Progenitor cell of endocrine pancreas (in vitro differentiated cells): ENCODE results near the gene ADAM11. TPM values are rescaled to one million over a fixed set of nuclear protein-coding genes. Genes with fewer than 3 reads are reported as not detected.
A peak's percentile ranks its signal among the peaks of the same experiment; 100 is the strongest.

Source experiments
- DNase-seq: peaks from one replicate; pipeline ENCODE4 v3.0.0; 2021; ENCODE audit warnings: low spot score; ENCODE audit not compliant: unreplicated experiment
- H3K27ac Mint-ChIP-seq: 2 replicates; pipeline ENCODE4 v1.8.0; 2021; ENCODE audit warnings: mild to moderate bottlenecking, moderate library complexity, mixed read lengths
- H3K27me3 Mint-ChIP-seq: 2 replicates; pipeline ENCODE4 v1.8.0; 2021; ENCODE audit warnings: mixed read lengths
- H3K36me3 Mint-ChIP-seq: 2 replicates; pipeline ENCODE4 v1.8.0; 2022; ENCODE audit warnings: mixed read lengths; ENCODE audit not compliant: insufficient read depth
- H3K4me1 Mint-ChIP-seq: 2 replicates; pipeline ENCODE4 v1.8.0; 2021; ENCODE audit warnings: low read depth, mixed read lengths
- H3K4me3 Mint-ChIP-seq: 2 replicates; pipeline ENCODE4 v1.8.0; 2021; ENCODE audit warnings: low read depth, mild to moderate bottlenecking, moderate library complexity, mixed read lengths
- H3K9me3 Mint-ChIP-seq: 2 replicates; pipeline ENCODE4 v1.8.0; 2021; ENCODE audit warnings: low read depth, mixed read lengths
- total RNA-seq: library from RNA; stranded (reverse); gene quantifications from 2 replicates; pipeline ENCODE4 v1.2.1, GENCODE V29; 2021
- TF ChIP-seq, protein P1 (sequence below): fragments of 200-600 bp; sonication (generic); IDR thresholded peaks from one replicate; pipeline ENCODE4 v1.5.0; 2021; ENCODE audit warnings: antibody characterized with exemption, mild to moderate bottlenecking; ENCODE audit not compliant: unreplicated experiment

ADAM11 gene
- total RNA-seq, 1 donor from 2014 or later: 1.4 TPM

DNA sequence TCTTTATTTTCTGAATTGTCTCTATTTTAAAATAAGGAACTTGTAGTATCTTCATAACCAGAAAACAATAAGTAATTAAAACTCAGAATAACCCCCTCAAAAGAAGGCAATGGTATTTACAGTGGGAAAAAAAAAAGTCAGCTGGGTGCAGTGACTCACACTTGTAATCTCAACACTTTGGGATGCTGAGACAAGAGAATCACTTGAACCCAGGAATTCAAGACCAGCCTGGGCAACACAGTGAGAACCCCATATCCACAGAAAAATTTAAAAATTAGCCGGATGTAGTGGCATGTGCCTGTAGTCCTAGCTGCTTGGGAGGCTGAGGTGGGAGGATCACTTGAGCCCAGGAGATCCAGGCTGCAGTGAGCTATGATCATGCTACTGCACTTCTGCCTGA lies 33.5 kb downstream of the ADAM11 start:
- no peaks in the 10 kb centered on the region for H3K9me3 Mint-ChIP-seq
- H3K36me3 Mint-ChIP-seq: no peaks in the 10 kb centered on the region
- TF ChIP-seq, protein P1, sequence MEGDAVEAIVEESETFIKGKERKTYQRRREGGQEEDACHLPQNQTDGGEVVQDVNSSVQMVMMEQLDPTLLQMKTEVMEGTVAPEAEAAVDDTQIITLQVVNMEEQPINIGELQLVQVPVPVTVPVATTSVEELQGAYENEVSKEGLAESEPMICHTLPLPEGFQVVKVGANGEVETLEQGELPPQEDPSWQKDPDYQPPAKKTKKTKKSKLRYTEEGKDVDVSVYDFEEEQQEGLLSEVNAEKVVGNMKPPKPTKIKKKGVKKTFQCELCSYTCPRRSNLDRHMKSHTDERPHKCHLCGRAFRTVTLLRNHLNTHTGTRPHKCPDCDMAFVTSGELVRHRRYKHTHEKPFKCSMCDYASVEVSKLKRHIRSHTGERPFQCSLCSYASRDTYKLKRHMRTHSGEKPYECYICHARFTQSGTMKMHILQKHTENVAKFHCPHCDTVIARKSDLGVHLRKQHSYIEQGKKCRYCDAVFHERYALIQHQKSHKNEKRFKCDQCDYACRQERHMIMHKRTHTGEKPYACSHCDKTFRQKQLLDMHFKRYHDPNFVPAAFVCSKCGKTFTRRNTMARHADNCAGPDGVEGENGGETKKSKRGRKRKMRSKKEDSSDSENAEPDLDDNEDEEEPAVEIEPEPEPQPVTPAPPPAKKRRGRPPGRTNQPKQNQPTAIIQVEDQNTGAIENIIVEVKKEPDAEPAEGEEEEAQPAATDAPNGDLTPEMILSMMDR: no peak
- DNase-seq: no peak
- no peak overlapping the region for H3K4me3 Mint-ChIP-seq
- no peaks in the 10 kb centered on the region for H3K4me1 Mint-ChIP-seq
- no peak overlapping the region for H3K27ac Mint-ChIP-seq
- H3K27me3 Mint-ChIP-seq: peaks cover 1% of the 10 kb centered on the region

DNA sequence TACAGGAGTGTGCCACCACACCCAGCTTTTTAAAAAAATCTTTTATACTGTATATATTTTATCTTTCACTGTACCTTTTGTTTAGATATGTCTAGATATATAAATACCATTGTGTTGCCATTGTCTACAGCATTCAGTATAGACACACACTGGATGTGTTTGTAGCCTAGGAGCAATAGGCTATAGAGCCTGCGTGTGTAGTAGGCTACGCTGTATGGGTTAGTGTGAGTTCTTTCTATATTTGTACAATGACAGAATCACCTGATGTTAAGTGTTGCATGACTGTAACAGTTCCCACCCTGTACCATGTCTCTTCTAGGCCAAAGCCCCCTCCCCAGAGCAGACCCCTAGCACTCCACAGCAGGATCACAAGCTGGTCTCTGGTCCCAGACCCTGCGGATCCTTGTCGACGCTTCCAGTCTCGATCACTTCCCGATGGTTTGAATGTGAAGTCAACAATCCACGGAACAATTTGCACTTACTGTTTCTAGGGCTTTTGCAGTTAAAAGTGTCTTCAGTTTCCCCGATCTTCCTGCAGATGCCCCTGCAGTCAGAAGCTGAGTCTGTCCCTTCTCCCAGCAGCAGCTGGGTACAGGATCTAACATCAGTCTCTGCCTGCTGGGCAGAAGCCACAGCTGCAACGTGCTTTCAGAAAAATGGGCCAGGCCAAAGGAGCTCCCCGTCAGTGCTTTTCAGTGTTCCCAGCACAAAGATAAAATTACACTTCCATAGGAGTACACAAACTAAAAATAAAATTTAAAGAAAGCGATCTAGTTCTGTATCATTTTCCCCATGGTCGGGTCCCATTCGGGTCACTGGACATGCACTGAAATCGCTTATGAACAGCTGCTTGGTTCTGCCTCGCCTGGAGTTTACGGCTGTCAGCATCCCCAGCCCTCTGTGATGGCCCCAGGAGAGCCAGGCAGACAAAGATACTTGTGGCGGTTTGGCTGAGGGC lies 35.4 kb downstream of the ADAM11 start:
- DNase-seq: no peak
- H3K27me3 Mint-ChIP-seq: no peaks in the 10 kb centered on the region
- H3K4me1 Mint-ChIP-seq: no peaks in the 10 kb centered on the region
- H3K4me3 Mint-ChIP-seq: no peak overlapping the region
- peaks cover 1% of the 10 kb centered on the region for H3K36me3 Mint-ChIP-seq
- H3K9me3 Mint-ChIP-seq: no peaks in the 10 kb centered on the region
- H3K27ac Mint-ChIP-seq: no peak overlapping the region
- TF ChIP-seq, protein P1: no peak

DNA sequence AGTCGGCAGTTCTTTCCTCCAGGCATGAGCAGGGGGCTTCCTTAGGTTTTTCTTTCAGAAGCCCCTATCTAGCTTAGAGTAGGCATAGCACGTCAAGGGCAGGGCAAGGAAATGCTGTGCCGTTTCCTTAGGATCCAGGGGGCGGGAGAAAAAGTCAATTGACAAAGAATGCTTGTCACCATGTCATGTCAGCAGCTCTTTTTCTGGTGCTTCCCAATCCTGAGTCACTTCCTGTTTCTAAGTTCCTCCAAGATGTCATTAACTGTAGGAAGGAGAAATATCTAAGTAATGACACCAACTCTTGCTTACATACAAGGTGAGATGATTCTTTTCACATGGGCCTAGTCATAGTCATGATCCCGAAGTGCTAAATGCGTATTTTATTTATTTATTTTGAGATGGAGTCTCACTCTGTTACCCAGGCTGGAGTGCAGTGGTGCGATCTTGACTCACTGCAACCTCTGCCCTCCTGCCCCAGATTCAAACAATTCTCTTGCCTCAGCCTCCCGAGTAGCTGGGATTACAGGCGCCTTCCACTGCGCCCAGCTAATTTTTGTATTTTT lies 36.1 kb downstream of the ADAM11 start:
- Mint-ChIP-seq H3K4me3 (no peak overlapping the region), H3K4me1 (no peaks in the 10 kb centered on the region), H3K27ac (no peak overlapping the region), H3K27me3 (no peaks in the 10 kb centered on the region), H3K9me3 (no peaks in the 10 kb centered on the region), H3K36me3 (peaks cover 3% of the 10 kb centered on the region)
- TF ChIP-seq, protein P1: no peak
- no peak for DNase-seq

DNA sequence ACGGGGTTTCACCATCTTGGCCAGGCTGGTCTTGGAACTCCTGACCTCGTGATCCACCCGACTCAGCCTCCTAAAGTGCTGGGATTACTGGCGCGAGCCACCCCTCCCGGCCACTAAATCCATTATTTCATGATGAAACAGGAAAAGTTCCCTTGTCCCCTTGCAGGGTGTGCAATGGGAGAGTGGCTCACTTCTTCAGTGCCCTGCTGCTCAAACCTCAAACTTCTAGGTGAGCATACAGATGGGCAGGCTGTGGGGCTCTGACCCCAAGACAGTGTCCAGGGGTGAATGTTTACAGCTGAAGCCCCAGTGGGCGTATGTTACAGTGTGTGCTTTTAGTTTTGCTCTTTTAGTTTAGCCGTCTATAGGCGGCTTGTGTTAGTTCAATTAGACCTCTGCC lies 36.6 kb downstream of the ADAM11 start:
- no peaks in the 10 kb centered on the region for H3K9me3 Mint-ChIP-seq
- H3K4me1 Mint-ChIP-seq: no peaks in the 10 kb centered on the region
- TF ChIP-seq, protein P1: no peak
- no peaks in the 10 kb centered on the region for H3K27me3 Mint-ChIP-seq
- no peak for DNase-seq
- H3K27ac Mint-ChIP-seq: peak overlapping the region; percentile 14
- H3K4me3 Mint-ChIP-seq: no peak overlapping the region
- peaks cover 3% of the 10 kb centered on the region for H3K36me3 Mint-ChIP-seq

DNA sequence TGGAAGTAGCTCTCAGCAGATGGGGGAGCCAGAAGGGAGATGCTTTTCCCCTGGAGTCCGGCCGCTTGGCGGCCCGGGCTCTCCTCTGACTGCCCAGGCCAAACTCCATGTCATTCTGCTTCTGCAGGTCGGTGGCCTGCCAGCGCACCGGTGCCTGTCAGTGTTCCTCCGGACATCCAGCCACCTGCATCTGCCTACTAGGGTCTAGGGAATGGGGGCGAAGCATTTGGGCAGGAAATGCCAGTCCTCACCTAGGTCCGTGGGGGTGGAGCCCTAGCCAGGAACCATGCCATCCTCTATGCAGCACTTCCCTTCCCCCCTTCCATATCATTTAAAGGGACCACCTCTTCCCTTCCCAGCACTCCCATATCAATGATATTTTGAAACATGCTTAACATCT lies 37.1 kb downstream of the ADAM11 start:
- H3K27me3 Mint-ChIP-seq: no peaks in the 10 kb centered on the region
- no peaks in the 10 kb centered on the region for H3K4me1 Mint-ChIP-seq
- DNase-seq: no peak
- TF ChIP-seq, protein P1: no peak
- peak overlapping the region; percentile 14 for H3K27ac Mint-ChIP-seq
- H3K4me3 Mint-ChIP-seq: no peak overlapping the region
- peaks cover 3% of the 10 kb centered on the region for H3K36me3 Mint-ChIP-seq
- H3K9me3 Mint-ChIP-seq: no peaks in the 10 kb centered on the region
